Measurements from ENCODE around the gene HNRNPH2.

Gene HNRNPH2

DNA sequence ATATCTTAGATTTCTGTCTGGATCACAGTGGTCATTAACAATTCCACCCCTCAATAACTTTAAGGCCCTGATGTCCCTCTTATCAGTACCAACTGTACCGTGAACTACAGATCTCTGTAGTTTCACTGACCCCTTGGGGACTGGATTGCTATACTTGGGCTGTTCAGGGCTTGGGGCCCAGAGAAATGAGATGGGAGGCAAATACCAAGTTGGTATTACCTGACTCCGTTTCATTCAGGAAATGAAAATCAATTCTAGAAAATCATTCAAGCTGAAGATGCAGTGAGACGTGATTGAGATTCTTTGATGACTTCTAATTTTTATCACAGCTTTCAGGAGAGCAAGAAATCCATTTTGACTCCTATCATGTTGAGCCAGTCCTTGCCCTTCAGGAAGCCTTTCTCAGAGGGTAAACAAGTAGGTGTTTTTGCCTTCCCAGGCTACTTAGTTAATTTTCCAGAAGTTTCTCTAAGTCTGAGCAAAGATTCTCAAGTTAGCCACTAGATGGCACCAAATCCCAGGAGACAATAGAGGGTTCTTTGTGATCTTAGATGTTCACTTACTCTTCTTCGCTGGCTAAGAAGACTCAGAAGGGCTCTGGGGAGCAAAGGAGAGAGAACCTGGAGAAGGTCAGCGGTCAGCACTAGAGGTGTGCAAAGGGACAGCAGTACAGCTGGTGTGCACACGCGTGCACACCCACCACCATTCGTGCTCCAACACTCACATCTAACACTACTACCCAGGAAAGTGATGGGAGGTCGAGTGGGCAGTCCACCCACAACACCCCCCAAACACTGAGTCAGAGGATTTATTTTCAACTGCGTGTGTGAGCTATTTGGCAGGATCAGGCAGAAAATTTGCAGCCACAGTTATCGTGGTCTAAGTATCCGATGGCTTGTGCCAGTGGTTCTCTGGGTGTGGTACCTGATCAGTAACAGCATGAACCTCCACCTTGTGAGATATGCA, 7.4 kb downstream of the HNRNPH2 start:
- TF ChIP-seq CTCF (IDR thresholded peaks at IDR 0.05; ENCODE audit: extremely low read depth, missing control alignments): peak; percentile 31
- DNase-seq (ENCODE audit: low spot score): peak; percentile 36

- DNase-seq (ENCODE audit: low spot score): no peak
- no peak for TF ChIP-seq CTCF (IDR thresholded peaks at IDR 0.05; ENCODE audit: extremely low read depth, missing control alignments)
These were observed 8.7 kb downstream of the HNRNPH2 start for GRCh38 chrX:101416691-101417090.

- no peak for TF ChIP-seq CTCF (IDR thresholded peaks at IDR 0.05; ENCODE audit: extremely low read depth, missing control alignments)
- no peak for DNase-seq (ENCODE audit: low spot score)
These were observed 9.2 kb downstream of the HNRNPH2 start for GRCh38 chrX:101417190-101417589.

DNA sequence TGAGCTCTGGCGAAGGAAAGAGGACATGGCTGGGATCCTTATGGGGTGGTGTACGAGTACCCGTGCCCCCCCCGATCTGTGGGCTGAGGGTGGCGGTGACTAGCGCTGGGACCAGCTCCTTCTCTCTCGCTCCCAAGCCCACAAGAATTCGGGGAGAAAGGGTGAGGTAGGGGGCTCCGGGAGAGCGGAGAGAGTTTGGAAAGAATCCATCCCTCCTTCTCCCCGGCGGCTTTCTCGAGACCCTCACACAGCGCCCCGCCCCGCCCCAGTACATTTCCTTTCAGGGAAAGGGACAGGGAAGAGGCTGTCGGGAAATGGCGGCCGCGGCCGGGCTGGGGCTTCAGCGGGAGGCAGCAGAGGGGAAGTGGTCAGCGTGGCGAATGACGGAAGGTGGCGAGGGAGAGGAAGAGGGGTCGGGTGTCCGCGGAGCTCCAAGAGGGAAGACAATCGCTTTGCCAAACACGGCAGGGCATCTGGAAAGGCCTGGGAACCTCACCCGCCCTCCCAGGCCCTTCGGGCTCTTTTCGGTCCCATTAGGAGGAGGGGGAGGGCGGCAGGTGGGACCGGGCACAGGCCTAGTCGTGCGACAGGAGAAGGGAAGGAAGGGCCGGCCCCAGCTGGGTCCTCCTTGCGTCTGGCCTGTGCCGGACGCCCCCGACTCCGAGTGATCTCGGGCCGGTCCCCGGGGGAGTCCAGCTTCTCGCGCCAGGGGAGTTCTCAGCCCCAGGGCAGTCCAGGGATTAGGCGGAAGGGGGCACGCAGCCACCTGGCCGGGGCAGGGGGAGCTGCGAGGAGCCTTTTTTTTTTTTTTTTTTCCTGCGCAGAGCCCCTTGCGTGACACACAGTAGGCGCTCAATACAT, 10.2 kb downstream of the HNRNPH2 start:
- peak; percentile 26 for DNase-seq (ENCODE audit: low spot score)
- TF ChIP-seq CTCF (IDR thresholded peaks at IDR 0.05; ENCODE audit: extremely low read depth, missing control alignments): no peak

DNA sequence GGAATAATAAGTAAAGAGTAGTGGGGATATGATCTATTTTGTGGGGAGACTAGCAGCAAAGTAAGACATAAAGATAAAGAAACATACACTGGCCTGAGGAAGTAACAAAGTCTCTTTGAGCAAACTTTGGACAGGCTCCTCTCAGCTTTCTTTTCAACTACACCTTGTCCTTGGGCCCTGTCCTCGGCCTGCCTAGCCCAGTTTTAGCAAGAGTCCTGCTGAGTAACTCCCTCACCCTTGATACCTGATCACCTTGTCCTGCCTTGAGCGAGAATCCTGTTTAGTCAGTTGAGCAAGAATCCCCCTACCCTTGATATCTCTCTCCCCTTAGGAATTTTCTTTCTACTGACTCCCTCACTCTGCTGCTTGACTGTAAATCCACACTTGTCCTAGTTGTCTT, 11.5 kb downstream of the HNRNPH2 start:
- no peak for TF ChIP-seq CTCF (IDR thresholded peaks at IDR 0.05; ENCODE audit: extremely low read depth, missing control alignments)
- no peak for DNase-seq (ENCODE audit: low spot score)

GRCh38 chrX:101427954-101428353, 19.9 kb downstream of the HNRNPH2 start:
- DNase-seq (ENCODE audit: low spot score): no peak
- no peak for TF ChIP-seq CTCF (IDR thresholded peaks at IDR 0.05; ENCODE audit: extremely low read depth, missing control alignments)

DNA sequence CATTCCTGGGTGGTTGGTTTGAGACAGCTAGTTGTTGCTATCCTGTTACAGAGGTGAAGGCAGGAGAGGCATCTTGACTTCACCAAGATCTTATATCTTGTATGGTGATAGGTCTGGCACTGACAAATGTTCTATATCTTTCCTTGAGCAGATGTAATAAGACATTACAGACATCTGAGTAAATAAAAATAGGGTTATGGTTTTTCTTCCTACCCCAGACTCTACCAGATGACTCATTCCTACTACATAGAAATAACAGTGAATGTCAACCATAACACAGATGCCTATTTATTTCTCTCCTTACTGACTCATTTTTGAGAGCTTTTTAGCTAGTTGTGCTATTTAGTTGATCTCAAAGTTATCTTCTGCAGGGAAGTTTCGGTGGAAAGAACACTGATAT, 21.9 kb downstream of the HNRNPH2 start:
- DNase-seq (ENCODE audit: low spot score): peak; percentile 3
- TF ChIP-seq CTCF (IDR thresholded peaks at IDR 0.05; ENCODE audit: extremely low read depth, missing control alignments): no peak
